ENCODE results near the gene FUOM. TPM values are rescaled to one million over a fixed set of nuclear protein-coding genes. Genes with fewer than 3 reads are reported as not detected.
"Not testable (repeated sequence)": the region's sequence is repeated elsewhere in the genome, so short reads cannot be mapped to it uniquely, and the experiment has no call there.

FUOM gene
- total RNA-seq, 1 donor from 2014 or later: 13.0 TPM

GRCh38 chr10:133373174-133374090 is 15.6 kb upstream of the FUOM start, which contains the start of gene ECHS1:
Gene ECHS1 (minus strand): TSS chr10:133373354. CDS start chr10:133373333, 21 bp downstream.
- peaks cover 14% of the 10 kb centered on the region for H3K27me3 Mint-ChIP-seq (ENCODE audit: unreplicated experiment)
- H3K4me1 Mint-ChIP-seq (ENCODE audit: low read depth, unreplicated experiment): peaks cover 6% of the 10 kb centered on the region
- peak within 1 kb of the TSS; percentile 73 for H3K27ac Mint-ChIP-seq (ENCODE audit: unreplicated experiment)
- peak within 1 kb of the TSS; percentile 89 for H3K4me3 Mint-ChIP-seq (ENCODE audit: unreplicated experiment)
- peaks cover 8% of the 10 kb centered on the region for H3K36me3 Mint-ChIP-seq (ENCODE audit: unreplicated experiment)
- DNase-seq: peak; percentile 99
- no peak for TF ChIP-seq CTCF (IDR thresholded peaks at IDR 0.05; ENCODE audit: partially characterized antibody, unreplicated experiment)
- H3K9me3 Mint-ChIP-seq (ENCODE audit: unreplicated experiment): peaks cover 11% of the 10 kb centered on the region

- Mint-ChIP-seq H3K4me1 (ENCODE audit: low read depth, unreplicated experiment) (peaks cover 6% of the 10 kb centered on the region), H3K4me3 (ENCODE audit: unreplicated experiment) (no peak overlapping the region), H3K36me3 (ENCODE audit: unreplicated experiment) (peaks cover 8% of the 10 kb centered on the region), H3K27me3 (ENCODE audit: unreplicated experiment) (peaks cover 14% of the 10 kb centered on the region), H3K27ac (ENCODE audit: unreplicated experiment) (no peak overlapping the region), H3K9me3 (ENCODE audit: unreplicated experiment) (peaks cover 11% of the 10 kb centered on the region)
- TF ChIP-seq CTCF (IDR thresholded peaks at IDR 0.05; ENCODE audit: partially characterized antibody, unreplicated experiment): no peak
- peak; percentile 36 for DNase-seq
These were observed 14.7 kb upstream of the FUOM start for GRCh38 chr10:133372507-133372906.

- H3K4me3 Mint-ChIP-seq (ENCODE audit: unreplicated experiment): no peak overlapping the region
- no peak for TF ChIP-seq CTCF (IDR thresholded peaks at IDR 0.05; ENCODE audit: partially characterized antibody, unreplicated experiment)
- no peak overlapping the region for H3K27ac Mint-ChIP-seq (ENCODE audit: unreplicated experiment)
- peaks cover 6% of the 10 kb centered on the region for H3K9me3 Mint-ChIP-seq (ENCODE audit: unreplicated experiment)
- no peak for DNase-seq
- peaks cover 2% of the 10 kb centered on the region for H3K4me1 Mint-ChIP-seq (ENCODE audit: low read depth, unreplicated experiment)
- peaks cover 8% of the 10 kb centered on the region for H3K36me3 Mint-ChIP-seq (ENCODE audit: unreplicated experiment)
- peaks cover 8% of the 10 kb centered on the region for H3K27me3 Mint-ChIP-seq (ENCODE audit: unreplicated experiment)
These were observed 12.4 kb upstream of the FUOM start for GRCh38 chr10:133370030-133370786.

GRCh38 chr10:133368153-133368552 is 10.3 kb upstream of the FUOM start:
- TF ChIP-seq CTCF (IDR thresholded peaks at IDR 0.05; ENCODE audit: partially characterized antibody, unreplicated experiment): no peak
- Mint-ChIP-seq H3K27ac (ENCODE audit: unreplicated experiment) (no peak overlapping the region), H3K36me3 (ENCODE audit: unreplicated experiment) (peaks cover 5% of the 10 kb centered on the region)

GRCh38 chr10:133367461-133367860 is 9.6 kb upstream of the FUOM start:
- H3K9me3 Mint-ChIP-seq (ENCODE audit: unreplicated experiment); H3K27me3 Mint-ChIP-seq (ENCODE audit: unreplicated experiment); H3K36me3 Mint-ChIP-seq (ENCODE audit: unreplicated experiment); DNase-seq; H3K4me3 Mint-ChIP-seq (ENCODE audit: unreplicated experiment); H3K4me1 Mint-ChIP-seq (ENCODE audit: low read depth, unreplicated experiment); H3K27ac Mint-ChIP-seq (ENCODE audit: unreplicated experiment): not testable (repeated sequence)

More at GRCh38 chr10:133368153-133368552, 10.3 kb upstream of the FUOM start:
- no peaks in the 10 kb centered on the region for H3K4me1 Mint-ChIP-seq (ENCODE audit: low read depth, unreplicated experiment)
- no peak overlapping the region for H3K4me3 Mint-ChIP-seq (ENCODE audit: unreplicated experiment)
- H3K9me3 Mint-ChIP-seq (ENCODE audit: unreplicated experiment): no peaks in the 10 kb centered on the region
- no peaks in the 10 kb centered on the region for H3K27me3 Mint-ChIP-seq (ENCODE audit: unreplicated experiment)
- DNase-seq: no peak

Measured in glutamatergic neuron (in vitro differentiated cells).